GDM1 (cell line): ENCODE data around the gene FOXN3.

Experiments used
- DNase-seq: peaks from one replicate; lab custom pipeline; 2025; lab: John Stamatoyannopoulos, UW

FOXN3 gene

DNA sequence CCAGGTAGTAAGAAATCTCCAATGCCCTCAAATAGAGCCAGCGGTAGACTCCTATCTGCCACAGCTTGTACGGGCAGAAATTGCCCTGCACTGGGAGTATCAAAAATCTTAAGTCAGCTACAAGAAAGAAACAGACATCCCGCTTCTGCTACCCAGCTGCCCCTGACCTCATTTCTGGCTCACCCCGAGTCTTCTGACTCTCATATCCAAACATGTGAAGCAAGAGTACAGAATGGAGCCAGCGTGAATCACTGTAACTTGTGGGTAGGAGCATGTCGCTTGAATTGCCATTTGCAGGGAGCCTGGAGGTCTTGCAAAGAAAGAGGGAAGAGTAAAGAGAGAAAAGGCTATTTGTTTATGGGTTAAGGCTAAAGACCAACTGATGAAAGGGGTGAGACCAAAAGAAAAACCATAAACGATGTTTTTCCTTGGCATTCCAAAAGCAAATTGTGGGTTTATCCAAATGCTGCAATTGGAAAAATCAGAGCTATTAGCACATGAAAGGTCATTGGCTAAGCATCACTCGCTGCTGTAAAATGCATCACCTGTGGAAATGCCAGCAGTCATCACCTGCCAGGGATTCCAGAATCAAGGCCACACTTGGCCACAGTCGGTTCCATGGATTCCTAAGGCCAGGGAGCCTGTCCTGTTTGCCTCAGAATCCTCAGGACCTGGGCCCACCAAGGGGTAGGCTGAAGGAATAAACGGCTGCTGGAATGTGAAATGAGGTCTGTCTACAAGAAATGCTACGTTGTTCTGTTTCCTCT, 86.6 kb downstream of the FOXN3 start:
- no peak for DNase-seq

DNA sequence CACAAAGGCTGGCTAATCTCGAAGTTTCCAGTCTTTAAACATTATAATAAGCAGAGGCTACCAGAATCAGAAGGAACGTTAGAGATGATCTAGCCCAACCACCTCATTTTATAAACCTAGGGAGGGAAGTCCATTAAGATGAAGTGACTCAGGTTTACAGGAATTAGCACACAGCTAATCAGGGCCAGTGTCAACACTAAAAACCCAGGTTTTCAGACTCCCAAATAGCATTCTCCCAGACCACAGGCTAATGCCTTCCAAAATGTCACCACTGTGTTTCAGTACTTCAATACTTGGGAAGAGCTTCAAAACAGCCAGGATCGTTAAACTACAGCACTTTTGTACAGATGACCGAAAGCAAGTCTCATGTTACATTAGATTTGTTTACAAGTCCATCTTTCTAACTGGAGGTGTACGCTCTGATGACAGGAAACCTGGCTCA, 89.2 kb downstream of the FOXN3 start:
- no peak for DNase-seq

DNA sequence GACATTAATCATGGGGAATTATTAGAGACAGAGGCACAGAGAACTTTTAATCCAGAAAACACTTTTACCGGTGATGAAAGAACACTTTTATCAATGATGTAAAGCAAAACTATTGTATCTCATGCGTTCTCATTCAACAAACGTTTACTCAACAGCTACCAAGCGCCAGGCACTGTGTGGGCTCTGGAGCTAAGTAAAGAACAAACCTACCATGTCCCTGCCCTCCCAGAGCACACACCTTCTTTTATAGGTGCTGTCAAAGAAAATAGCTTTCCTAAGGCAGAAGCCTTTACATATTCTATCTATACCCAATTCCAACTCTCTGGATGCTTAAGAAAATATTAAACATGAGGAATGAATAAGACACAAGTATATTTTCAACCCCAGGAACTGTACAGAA, 91.1 kb downstream of the FOXN3 start:
- DNase-seq, result no peak

DNA sequence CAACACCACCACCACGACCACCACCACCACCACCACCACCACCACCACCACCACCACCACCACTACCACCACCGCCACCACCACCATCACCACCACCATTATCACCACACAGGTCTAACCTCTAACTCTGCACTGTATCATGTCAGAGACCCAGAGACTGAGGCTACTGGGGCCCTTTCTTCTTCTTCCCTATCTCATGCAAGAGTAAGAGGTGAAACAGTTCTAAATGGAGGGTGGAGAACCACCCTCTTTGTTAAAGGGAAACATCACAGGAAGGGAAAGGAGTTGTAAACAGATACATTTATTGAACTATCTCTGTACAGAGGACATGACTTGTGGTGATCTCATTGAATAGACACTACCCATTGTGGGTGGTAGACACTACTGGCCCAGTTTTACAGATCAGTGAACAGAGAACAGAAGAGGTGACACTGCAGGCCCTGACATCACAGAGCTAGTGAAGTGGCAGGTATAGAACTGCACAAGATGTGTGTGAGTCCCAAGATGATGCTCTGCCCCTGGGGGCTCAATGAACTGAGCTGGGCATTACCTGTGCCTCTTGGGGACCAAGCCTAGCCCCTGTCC, 91.6 kb downstream of the FOXN3 start:
- no peak for DNase-seq

DNA sequence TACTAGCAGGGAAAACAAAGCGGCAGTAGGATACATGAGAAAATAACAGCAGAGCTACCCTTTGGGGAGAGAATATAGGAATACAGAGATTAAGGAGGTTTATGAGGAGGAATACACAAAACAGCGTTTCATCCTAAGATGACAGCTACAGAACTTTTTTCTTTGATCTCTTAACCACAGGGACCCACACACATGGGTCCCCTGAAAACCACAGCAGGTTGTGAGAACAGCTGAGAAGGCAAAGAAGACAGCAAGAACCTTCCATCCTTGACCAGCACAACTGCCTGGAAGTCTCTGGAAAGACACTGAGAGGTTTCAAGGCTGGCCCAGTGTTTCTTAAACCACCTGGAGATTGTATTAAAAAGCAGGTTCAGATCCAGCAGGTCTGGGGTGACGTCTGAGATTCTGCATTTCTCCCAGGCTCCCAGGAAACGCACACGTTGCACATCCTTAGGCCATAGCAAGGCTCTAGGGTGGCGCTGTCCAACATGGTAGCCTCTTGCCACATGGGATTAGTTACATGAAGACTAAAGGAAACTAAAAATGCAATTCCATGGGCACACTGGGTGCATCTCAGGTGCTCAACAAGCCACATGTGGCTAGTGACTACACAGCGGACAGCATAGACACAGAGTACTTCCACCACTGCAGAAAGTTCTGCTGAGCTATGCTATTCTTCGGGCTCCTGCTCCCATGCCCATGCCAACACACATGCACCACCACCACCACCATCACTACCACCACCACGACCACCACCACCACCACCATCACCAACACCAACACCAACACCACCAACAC, 92.3 kb downstream of the FOXN3 start:
- DNase-seq, result no peak

DNA sequence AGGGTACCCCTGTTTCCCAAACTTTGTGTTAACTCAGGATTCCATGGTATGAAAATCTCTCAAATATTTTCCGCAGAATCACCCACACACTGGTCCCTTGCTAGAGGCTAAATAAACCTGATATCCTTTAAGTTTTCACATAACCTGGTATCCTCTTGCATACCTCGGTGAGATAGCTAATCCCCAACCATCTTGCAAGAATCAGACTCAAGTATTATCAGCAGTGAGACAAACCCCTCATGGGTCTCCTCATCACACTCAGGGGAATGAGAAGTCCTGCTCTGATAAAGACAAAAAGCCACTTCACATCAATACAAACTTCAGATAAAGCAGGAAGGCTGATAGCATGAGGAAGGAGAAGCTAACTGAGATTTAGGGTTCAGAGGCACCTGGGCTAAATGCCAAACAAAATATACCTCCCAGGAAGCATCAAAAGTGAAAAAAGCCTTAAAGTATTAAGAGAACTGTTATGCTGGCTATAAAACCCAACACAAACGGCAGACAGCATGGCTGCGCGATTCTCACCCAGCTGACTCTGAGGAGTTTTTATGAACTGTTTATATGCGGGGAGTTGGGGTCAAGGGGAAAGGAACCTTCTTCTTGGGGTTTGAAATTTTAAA, 96.5 kb downstream of the FOXN3 start:
- DNase-seq, result no peak

DNA sequence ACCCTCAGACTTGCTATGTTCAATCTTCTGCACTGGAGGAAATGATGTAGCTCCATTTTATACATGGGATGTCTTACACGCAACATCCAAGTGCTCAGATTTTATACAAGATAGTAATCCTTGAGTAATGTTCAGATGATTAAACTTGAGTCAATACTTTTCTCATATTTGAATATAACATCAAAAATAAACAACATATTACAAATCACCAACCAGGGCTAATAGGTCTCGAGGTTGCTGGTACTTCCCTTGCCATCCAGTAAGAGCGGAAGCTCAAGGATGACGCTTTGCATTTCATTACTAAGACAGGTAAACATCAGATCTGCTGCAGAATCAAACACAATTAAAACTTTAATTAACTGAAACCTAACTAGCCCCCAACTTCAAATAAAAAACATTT, 97.3 kb downstream of the FOXN3 start:
- DNase-seq, result no peak

DNA sequence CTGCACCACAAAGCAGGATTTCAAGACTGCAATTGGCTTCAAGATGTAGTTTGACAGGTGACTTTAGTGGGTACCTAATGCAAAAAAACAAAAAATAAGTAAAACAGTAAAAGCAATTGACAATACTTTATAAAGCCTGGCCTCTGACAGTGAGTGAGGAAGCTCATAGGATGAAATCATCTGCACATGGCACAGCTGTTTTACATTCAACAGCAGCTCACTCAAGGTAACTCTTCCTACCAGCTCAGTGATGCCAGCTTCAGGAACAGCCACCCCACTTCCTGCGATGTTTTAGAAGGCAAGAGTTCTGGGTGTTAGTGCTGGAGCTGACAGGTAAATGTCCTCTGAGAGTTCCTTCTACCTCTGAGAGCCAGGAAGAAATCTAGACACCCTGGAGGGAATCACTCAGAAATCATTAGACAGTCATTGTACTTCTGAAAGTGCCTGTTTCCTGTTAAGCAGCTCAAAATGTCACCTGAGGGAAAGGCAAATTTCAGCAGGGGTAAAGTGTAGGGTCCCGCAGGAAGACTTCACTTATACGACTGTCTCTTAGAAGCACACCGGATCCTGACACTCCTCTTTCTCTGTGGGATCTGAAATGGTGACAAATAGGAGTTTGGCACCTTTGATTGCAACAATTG, 99.9 kb downstream of the FOXN3 start:
- no peak for DNase-seq

DNA sequence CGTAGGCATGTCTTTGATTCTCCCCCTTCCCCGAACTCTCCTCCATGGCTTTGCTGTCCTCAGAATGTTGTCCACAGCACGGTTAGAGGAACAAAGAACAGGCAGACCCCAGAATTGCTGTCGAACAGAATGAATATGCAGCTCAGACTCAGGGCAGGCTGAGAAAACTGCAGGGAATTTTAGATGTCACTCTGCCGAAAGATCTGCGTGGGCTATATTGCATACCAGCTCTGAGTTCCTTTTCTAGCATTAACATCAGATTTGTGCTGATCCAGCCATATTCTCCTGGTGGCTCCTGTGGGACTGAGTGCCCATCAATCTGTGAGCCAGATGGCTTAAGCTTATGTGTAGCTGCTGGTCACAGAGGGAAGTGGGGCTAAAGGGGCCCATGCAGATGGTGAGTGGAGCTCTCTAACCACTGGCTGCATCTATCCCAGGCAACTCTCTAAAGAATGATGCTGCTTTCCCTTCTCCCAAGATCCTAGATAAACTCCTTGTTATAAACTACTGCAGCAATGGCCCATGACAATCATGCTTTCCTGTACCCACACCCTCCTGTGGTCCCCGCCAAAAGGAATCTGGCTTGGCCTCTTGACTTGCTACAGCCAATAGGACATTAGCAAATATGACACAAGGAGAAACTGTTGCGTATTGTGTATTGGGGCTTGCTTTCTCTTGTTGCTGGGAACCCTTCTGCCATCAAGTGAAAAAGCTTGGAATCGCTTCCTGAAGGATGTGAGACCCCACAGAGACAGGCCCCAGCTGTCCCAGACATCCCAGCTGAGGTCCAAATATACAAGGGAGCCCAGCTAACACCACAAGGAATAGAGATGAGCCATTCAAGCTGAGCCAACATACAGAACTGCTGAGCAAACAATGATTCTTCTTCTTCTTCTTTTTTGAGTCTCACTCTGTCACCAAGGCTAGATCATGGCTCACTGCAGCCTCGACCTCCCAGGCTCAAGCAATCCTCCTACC, 101.3 kb downstream of the FOXN3 start:
- DNase-seq, result no peak

DNA sequence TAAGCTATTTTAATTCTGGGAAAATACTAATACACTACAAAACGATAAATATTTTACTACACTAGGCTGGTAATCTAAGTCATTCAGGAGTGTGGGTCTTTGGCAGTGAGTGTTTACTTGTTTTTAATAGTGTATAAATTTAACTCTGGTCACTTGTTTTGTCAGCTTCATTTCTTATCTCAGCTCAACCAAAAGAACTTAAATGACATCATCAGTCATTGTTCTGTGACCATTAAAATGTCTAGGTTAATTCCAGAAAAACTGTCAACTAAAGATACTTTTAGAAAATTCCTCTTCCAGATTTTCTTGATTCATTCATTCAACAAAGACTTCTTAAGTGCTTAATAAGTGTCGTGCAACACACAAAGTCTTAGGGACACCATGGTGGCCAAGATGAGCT, 102.8 kb downstream of the FOXN3 start:
- DNase-seq, result no peak

DNA sequence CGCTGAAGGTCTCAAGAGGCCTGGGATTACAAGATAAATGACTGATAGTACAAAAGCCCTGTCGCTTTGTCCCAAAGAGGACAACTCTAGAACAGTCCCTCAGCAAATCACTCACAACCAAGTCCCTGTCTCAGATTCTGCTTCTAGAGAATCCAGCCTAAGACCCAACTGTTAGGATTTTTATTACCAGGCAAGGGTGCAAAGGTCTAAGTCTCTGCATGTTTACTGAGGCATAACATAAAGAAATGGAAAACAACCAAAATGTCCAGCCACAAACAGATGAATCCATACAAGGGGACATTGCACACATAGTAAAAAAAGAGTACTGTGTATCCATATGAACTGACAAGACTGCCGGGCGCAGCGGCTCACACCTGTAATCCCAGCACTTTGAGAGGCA, 104.1 kb downstream of the FOXN3 start:
- no peak for DNase-seq

DNA sequence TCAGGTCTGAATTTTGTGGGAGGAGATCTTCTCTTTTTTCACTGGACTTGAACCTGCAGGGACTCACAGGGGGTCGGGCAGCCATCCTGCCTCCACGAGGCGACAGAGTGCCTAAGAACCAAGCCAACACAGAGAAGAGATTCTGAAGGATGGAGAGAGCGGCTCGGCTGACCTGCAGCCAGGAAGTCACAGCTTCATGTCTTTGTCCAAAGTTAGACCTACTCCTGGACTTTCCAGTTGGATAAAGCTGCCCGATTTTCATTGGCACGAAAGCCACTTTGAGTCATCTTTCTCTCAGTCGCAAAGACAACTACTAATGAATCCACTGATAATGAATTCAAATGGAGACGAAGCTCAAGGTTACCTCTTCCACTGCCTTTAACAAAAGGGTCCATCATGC, 106.8 kb downstream of the FOXN3 start:
- DNase-seq, result no peak

DNA sequence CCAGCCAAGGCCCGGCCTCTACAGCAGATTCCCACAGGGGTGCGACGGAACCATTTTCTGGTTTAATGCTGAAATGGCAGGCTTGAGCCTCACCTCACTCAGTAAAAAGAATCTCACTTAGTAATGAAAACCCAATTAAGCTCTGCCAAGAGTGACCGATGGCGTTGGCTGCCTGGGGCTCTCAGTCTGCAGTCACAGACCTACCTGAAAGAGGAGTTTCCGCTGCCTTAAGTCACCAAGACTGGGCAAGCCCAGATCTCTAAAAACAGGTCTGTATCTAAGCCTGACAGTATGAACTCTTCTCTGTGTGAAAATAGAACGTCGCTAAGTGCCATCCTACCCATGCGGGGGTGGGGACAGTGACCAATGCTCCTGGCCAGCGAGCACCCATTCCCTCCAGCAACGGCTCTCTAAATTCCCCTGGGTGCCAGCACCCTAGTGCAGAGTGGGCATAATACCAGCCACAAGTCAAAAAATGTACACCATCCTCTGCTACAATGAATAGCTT, 107.3 kb downstream of the FOXN3 start:
- DNase-seq, result no peak

DNA sequence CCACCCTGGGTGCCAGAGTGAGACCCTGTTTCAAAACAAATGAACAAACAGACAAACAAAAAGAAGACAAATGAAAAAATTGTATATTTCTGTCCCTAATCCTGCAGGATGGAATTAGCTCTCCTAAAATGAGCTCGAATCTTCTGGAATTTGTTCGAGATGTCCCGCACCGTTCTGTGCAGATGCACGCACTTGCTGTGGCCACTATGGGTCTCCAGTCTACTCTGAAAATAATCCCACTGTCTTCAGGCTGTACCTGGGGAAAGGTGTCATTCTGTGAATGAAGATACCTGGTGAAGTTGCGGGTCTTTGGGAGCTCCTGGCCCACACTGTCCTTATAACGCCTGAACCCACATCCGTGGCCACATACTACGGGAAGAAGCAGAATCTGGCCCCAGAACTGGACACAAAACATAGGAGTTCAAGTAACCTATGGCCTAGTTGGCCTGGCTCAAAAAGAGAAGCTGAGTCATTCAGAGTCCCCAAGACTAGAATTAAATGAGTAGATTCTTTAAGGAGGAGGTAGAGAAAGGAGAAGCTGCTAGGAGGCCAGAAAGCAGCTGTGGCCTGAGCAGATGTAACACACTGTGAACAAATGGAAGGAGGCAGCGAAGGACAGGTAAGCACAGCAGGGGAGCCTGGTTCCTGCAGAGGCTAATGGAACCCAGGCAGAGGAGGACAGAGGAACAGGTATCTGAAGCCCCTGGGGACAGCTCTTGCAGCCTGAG, 108.6 kb downstream of the FOXN3 start:
- DNase-seq, result no peak

DNA sequence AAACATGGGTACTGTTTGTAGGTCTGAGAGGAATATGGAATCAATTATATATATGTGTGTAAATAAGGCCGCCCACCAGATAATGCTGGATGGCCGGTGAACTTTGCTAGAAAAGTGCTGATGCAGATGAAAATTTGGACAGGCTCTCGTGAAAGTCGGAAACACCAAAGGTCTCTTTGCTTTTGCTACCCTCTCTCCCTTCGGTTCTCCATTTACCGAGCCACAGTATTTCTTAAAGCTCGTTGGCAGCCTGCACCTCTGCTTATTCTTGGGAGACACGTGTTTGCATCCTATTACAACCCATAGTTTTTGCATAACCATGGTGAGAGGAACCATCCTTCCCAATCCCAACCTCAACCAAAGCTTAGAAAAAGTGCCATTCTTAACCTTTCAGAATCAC, 109.6 kb downstream of the FOXN3 start:
- DNase-seq, result no peak

DNA sequence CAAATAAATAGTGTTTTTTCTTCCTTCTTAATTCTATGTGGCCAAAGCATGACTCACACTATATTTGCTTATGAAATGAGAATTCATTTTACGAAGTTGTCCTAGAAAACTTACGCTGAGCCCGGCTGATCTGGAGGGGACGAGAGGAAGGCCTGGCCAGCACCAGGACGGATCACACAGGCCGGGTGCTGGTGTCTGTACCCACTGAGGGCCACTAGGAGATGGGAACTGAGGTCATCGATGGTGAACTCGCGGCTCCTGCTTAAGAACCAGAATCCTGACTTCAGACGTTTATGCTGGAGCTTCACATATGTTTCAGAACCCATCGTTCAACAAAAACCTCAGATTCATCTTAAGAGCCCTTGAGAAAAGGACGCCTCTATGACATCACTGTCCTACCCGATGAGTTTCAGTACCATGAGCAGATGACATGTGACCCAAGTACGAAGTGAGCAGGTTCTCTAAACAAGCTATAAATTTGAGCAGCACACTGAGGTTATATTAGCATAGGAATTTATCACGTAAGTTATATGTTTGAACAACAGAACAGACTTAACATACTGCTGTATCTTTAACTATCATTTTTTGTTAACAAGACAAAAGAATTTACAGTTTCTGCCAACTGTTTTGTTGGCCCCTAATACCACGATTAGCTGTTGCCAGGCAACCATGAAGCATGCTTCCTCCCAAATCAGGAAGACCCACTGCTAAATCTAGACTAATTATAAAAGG, 111.9 kb downstream of the FOXN3 start:
- no peak for DNase-seq

DNA sequence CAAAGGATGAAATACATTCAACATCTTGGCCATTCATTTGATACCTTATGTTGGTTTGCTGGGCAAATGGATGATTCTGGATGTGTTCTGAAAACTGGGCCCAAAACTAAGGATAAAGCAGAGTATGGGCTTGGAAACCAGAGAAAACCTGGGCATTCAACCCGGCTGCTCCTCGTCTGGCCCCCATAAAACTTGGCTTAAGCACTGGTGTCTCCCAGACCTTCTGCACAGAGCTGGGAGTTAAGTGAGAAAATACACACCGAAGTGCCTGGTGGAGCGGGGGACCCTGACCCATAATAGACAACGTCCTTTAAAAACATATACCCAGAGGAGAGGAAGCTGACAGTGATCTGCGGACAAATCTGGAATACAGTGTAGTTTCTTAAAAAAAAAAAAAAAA, 112.5 kb downstream of the FOXN3 start:
- DNase-seq, result no peak

DNA sequence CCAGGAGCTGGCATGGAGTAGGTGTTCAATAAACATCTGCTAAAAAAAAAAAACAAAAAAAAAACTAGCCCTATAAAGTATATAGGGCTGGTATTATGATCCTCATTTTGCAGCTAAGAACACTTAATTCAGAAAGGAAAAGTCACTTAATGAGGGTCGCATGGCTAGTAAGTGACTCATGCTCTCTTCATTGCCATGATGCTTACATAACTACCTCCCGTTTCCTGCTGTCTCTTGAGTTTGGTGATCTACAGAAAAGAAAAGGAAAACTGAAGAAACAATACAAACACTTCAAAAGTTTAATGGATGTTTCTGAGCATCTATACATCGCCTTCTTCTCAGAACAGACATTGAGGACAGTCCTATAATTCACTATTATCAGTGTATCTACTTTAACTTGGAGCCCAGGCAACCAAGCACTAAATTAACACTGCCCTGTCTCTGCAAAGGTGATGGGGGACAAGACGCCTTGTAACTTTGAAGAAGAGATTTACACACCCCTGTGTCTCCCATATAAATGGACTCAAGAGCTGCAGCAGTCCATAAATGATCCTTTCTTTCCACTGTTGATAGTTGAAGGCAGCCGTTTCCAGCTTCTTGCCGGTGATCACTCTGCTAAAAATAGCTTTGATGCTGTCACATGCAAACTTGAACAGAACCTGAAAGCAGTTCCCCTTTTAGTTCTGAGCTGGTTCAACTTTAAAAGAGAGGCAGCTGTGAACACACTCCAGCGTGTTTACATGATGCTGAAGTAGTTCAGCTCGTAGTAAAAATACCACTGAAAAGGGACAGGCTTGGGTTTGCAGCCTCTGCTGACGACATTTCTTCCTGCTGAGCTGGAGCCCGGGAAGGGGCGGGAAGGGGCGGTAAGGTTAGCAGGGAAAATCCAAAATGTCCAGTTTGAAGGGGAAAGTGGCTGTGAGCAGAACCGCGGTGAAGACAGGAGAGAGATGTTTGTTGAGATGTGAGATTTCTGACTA, 113.3 kb downstream of the FOXN3 start:
- DNase-seq, result peak; percentile 66
